T-helper 2 cell treated with Interferon-gamma antibody and Interleukin-4, amounts not matched to agents 5 μg/mL and 100 μg/mL, for 36 hours (primary cell): ENCODE results near the gene SAP130.

Source experiments
- DNase-seq: peaks from one replicate; pipeline ENCODE4 v3.0.0; 2021; ENCODE audit warnings: low spot score
- H3K27ac Mint-ChIP-seq: one replicate; pipeline ENCODE4 v1.8.0; 2021; ENCODE audit warnings: mild to moderate bottlenecking, mixed read lengths
- H3K27me3 Mint-ChIP-seq: one replicate; pipeline ENCODE4 v1.8.0; 2021; ENCODE audit warnings: low read depth, mixed read lengths
- H3K36me3 Mint-ChIP-seq: one replicate; pipeline ENCODE4 v1.8.0; 2021; ENCODE audit warnings: low read depth, mixed read lengths
- H3K4me1 Mint-ChIP-seq: one replicate; pipeline ENCODE4 v1.8.0; 2021; ENCODE audit warnings: low read depth, mixed read lengths
- H3K4me3 Mint-ChIP-seq: one replicate; pipeline ENCODE4 v1.8.0; 2022; ENCODE audit warnings: mild to moderate bottlenecking, moderate library complexity, mixed read lengths
- H3K9me3 Mint-ChIP-seq: one replicate; pipeline ENCODE4 v1.8.0; 2021; ENCODE audit warnings: mixed read lengths

SAP130 gene

DNA sequence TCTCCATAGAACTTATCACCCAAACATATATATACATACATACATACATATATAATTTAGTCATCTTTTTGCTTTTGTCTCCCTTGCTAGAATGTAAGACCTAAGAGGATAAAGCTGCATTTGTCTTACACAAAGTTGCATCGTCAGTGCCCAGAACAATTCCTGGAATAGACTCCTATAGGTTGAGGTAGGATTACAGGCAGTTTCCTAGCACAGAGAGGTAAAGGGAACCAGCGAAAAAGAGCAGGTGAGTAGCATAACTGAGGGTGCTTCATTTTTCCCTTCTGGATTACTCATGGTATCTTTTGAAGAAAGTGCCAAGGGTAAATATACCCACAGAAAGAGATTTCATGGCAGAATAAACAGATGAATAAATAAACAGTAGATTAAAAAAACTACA lies 74.0 kb downstream of the SAP130 start:
- H3K9me3 Mint-ChIP-seq, result no peaks in the 10 kb centered on the region
- H3K27me3 Mint-ChIP-seq, result no peaks in the 10 kb centered on the region
- no peak overlapping the region for H3K27ac Mint-ChIP-seq
- peaks cover 9% of the 10 kb centered on the region for H3K4me1 Mint-ChIP-seq
- DNase-seq, result no peak
- H3K4me3 Mint-ChIP-seq, result no peak overlapping the region
- peaks cover 32% of the 10 kb centered on the region for H3K36me3 Mint-ChIP-seq

DNA sequence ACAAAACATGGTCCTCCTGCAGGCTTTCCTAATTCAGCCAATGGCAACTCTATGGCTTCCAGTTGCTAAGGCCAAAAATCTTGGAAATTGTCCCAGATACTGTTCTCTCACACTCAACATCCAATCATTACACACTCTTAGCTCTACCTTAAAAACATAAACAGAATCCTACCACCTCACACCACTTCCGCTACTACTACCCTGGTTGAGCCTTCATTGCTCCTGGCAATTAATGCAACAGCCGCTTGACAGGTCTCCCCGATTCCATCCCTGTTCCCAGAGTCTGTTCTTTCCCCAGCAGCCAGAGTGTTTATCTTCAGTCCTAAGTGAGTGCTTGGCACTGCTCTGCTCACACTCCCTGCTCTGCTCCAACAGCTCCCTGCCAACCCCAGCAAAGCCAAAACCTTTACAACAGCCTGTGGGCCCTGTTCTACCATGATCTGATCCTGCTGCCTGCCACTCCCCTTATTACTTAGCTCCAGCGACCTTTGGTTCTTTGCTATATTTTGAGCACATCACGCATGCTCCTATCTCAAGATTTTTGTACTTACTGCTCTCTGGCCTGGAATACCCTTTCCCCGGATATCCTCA lies 74.6 kb downstream of the SAP130 start:
- no peak overlapping the region for H3K27ac Mint-ChIP-seq
- no peak for DNase-seq
- H3K9me3 Mint-ChIP-seq, result no peaks in the 10 kb centered on the region
- no peak overlapping the region for H3K4me3 Mint-ChIP-seq
- no peaks in the 10 kb centered on the region for H3K27me3 Mint-ChIP-seq
- peaks cover 33% of the 10 kb centered on the region for H3K36me3 Mint-ChIP-seq
- peaks cover 9% of the 10 kb centered on the region for H3K4me1 Mint-ChIP-seq

DNA sequence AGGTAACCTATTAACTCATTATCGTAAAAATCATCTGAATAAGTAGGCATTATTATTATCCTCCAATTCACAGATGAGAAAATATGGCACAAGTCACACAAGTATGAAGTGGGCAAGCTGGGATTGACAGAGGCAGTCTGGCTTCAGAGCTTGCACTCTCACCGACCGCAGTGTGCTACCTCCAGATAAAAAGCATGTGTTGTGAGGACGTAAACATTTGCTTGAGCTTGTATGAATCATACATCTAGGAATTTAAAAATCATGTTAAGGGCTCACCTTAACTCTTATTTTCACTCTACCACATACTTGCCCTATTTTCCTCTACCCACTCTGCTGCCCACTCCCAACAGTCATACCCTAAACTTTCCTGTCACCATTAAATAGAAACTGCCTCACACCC lies 76.8 kb downstream of the SAP130 start:
- DNase-seq, result no peak

DNA sequence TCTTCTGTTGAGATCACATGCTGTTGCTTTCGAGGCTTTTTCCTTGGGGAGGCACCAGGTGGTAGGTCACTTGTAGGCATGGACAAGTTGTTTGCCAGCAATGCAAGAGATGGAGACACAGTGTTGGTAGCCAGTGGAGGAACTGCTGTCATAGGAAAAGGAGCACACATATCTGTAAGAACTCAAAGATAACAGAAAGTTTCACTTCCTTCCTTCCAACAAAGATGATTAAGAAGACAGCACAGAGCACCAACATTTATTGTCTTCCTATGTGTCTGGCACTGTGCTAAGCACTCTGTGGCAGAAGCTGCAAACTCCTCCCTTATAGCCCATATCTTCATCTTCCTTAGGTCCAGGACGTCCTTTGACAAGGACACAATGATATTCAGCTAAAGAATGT lies 77.6 kb downstream of the SAP130 start:
- H3K36me3 Mint-ChIP-seq, result peaks cover 43% of the 10 kb centered on the region
- peaks cover 9% of the 10 kb centered on the region for H3K4me1 Mint-ChIP-seq
- DNase-seq, result no peak
- peak overlapping the region; percentile 49 for H3K27ac Mint-ChIP-seq
- H3K4me3 Mint-ChIP-seq, result no peak overlapping the region
- H3K9me3 Mint-ChIP-seq, result no peaks in the 10 kb centered on the region
- no peaks in the 10 kb centered on the region for H3K27me3 Mint-ChIP-seq

More for the DNA sequence above, 76.8 kb downstream of the SAP130 start:
- Mint-ChIP-seq H3K4me1 (peaks cover 9% of the 10 kb centered on the region), H3K27me3 (no peaks in the 10 kb centered on the region), H3K36me3 (peaks cover 39% of the 10 kb centered on the region), H3K9me3 (no peaks in the 10 kb centered on the region), H3K27ac (no peak overlapping the region), H3K4me3 (no peak overlapping the region)

DNA sequence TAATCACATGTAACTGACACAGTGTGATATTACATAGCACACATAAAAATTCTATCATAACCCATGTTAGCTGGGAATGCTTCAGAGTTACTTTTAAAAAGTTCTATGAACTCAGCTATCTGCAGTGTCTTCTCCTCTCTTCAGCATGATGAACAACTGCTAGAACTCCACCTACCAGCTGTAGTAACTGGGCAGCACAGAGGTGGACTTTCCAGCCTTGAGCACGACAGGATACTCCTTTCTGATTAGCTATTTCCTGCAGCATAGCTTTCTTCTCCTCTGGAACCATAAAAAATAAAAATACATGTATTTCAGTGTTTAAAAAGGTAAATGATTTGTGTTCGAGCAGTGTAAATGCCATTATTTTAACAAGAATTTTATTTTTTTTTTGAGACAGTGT lies 82.6 kb downstream of the SAP130 start:
- no peak overlapping the region for H3K4me3 Mint-ChIP-seq
- H3K9me3 Mint-ChIP-seq, result no peaks in the 10 kb centered on the region
- H3K4me1 Mint-ChIP-seq, result peaks cover 3% of the 10 kb centered on the region
- DNase-seq, result no peak
- no peak overlapping the region for H3K27ac Mint-ChIP-seq
- H3K27me3 Mint-ChIP-seq, result no peaks in the 10 kb centered on the region
- H3K36me3 Mint-ChIP-seq, result peaks cover 57% of the 10 kb centered on the region

DNA sequence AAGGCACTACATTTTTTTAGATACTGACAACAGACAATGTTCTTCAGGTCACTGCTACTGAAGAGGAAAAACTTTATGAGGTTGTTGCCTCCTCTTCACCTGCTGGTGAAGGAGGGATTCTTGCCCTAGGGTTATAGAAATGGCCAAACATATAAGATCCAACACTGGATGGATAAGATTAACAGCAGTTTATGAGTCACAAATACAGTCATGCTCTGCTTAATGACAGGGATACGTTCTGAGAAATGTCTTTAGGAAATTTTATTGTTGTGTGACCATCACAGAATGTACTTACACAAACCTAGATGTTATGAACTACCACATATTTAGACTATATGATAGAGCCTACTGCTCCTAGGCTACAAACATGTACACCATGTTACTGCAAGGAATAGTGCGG lies 84.7 kb downstream of the SAP130 start:
- H3K27me3 Mint-ChIP-seq, result no peaks in the 10 kb centered on the region
- H3K4me1 Mint-ChIP-seq, result no peaks in the 10 kb centered on the region
- no peak for DNase-seq
- H3K36me3 Mint-ChIP-seq, result peaks cover 42% of the 10 kb centered on the region
- H3K27ac Mint-ChIP-seq, result no peak overlapping the region
- H3K9me3 Mint-ChIP-seq, result no peaks in the 10 kb centered on the region
- no peak overlapping the region for H3K4me3 Mint-ChIP-seq

DNA sequence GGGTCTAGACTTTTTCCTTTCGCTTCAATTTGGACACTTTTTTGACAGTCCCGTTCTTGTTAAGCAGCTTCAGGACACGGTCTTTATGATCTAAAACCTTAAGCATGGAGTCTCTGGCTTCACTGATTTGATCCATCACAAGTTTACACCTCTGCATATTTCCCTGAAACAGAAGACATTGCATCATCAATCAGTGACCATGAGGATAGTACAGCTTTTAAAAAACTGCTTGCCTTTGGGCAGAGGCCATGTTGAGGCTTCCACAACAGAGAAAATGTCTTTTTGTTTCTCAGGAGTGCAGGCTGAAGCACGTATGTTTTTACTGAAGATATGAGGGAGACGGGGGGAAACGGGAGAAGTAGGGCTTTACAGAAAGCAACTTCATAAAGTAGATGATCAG lies 85.9 kb downstream of the SAP130 start:
- Mint-ChIP-seq H3K36me3 (peaks cover 36% of the 10 kb centered on the region), H3K9me3 (no peaks in the 10 kb centered on the region), H3K27ac (no peak overlapping the region), H3K4me3 (no peak overlapping the region), H3K4me1 (no peaks in the 10 kb centered on the region), H3K27me3 (no peaks in the 10 kb centered on the region)
- no peak for DNase-seq

DNA sequence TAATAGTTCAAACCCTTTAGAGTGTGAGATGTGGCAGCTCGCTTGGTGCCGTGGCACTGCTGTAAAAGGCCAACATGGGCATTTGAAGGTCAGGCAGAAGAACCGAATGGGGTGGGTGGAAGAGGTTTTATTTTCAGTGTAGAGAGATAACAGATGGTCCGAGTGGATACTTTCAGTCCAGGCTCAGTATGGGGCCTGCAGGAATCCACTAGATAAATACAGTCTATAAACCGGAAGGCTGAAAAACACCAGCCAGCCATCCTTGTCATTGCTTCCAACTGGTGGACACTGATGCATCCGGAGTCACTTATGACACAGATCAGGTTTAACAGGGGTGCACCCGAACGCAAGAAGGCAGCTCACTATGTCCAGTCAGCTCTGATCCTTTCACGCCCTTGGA lies 86.4 kb downstream of the SAP130 start:
- H3K27ac Mint-ChIP-seq, result no peak overlapping the region
- H3K27me3 Mint-ChIP-seq, result no peaks in the 10 kb centered on the region
- peaks cover 32% of the 10 kb centered on the region for H3K36me3 Mint-ChIP-seq
- DNase-seq, result no peak
- H3K4me3 Mint-ChIP-seq, result no peak overlapping the region
- H3K4me1 Mint-ChIP-seq, result no peaks in the 10 kb centered on the region
- H3K9me3 Mint-ChIP-seq, result no peaks in the 10 kb centered on the region

DNA sequence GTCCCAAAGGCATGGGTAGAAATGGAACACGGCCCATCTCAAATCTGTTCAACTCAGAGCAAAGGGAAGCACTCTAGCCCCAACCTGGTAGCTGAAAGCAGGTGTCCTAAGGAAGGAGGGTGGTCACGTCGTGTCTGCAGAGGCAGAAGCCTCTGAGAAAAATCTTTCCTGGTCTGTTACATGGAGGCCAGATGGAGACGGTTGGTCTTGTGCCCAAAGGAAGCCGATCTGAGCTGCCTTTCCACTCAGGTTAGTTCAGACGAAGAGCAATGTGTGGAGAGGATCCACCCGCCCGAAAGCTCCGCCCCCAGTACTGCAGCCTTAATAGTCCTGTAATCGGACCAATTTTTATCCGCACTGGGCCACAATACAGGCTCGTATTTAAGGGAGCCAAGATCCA lies 87.2 kb downstream of the SAP130 start:
- Mint-ChIP-seq H3K27ac (no peak overlapping the region), H3K36me3 (peaks cover 27% of the 10 kb centered on the region), H3K9me3 (no peaks in the 10 kb centered on the region), H3K27me3 (no peaks in the 10 kb centered on the region), H3K4me3 (no peak overlapping the region), H3K4me1 (no peaks in the 10 kb centered on the region)
- no peak for DNase-seq

DNA sequence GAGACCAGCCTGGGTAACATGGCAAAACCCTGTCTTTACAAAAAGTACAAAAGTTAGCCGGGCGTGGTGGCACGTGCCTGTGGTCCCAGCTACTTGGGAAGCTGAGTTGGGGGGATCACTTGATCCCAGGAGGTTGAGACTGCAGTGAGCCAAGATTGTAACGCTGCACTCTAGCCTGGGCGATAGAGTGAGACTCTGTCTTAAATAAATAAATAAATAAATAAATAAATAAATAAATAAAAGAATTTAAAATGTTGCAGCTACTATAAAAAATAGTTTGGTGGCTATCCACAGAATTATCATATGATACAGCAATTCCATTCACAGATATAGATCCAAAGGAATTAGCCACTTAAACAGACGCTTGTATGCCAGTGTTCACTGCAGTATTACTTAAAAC lies 92.5 kb downstream of the SAP130 start:
- peaks cover under 1% of the 10 kb centered on the region for H3K36me3 Mint-ChIP-seq
- H3K9me3 Mint-ChIP-seq, result no peaks in the 10 kb centered on the region
- H3K4me3 Mint-ChIP-seq, result no peak overlapping the region
- peaks cover 4% of the 10 kb centered on the region for H3K27me3 Mint-ChIP-seq
- DNase-seq, result no peak
- no peak overlapping the region for H3K27ac Mint-ChIP-seq
- H3K4me1 Mint-ChIP-seq, result no peaks in the 10 kb centered on the region

DNA sequence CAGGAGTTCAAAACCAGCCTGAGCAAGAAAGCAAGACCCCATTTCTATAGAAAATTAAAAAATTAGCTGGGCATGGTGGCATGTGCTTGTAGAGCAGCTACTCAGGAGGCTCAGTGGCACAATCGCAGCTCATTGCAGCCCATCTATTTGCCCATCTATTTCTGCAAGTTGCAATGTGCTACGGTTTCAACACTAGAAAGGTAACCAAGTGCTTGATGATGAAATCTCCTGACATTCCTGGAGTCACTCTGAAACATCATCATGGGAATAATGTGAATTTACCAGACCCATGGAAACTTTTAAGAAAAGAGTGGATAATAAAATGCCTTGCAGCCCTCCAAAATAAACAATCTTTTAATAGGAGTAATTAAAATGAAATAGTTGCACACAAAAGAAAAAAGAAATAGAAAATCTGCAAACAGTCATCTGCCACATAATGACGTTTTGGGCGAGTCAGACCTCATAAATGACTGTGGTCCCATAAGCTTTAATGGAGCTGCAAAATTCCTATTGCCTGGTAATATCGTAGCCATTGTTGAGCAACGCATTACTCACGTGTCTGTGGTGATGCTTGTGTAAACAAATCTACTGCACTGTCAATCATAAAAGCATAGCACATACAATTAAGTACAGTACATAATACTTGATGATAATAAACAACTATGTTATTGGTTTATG lies 95.5 kb downstream of the SAP130 start:
- Mint-ChIP-seq H3K9me3 (no peaks in the 10 kb centered on the region), H3K36me3 (no peaks in the 10 kb centered on the region), H3K4me3 (no peak overlapping the region), H3K27ac (no peak overlapping the region), H3K4me1 (peaks cover 2% of the 10 kb centered on the region), H3K27me3 (peaks cover 6% of the 10 kb centered on the region)
- no peak for DNase-seq

DNA sequence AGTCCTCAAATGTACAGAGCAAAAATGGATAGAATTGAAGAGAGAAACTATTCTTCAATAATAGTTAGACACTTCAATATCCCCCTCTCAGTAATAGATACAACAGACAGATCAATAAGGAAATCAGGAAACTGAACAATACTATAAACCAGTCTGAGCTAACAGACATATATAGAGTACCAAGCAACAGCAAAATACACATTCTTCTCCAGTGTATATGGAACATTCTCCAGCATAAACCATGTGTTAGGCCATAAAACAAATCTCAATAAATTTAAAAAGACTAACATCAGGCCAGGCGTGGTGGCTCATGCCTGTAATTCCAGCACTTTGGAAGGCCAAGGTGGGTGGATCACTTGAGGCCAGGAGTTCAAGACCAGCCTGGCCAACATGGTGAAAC lies 98.4 kb downstream of the SAP130 start:
- Mint-ChIP-seq H3K9me3 (no peaks in the 10 kb centered on the region), H3K4me1 (peaks cover 2% of the 10 kb centered on the region), H3K36me3 (no peaks in the 10 kb centered on the region), H3K27me3 (peaks cover 6% of the 10 kb centered on the region), H3K27ac (no peak overlapping the region), H3K4me3 (no peak overlapping the region)
- DNase-seq, result no peak

DNA sequence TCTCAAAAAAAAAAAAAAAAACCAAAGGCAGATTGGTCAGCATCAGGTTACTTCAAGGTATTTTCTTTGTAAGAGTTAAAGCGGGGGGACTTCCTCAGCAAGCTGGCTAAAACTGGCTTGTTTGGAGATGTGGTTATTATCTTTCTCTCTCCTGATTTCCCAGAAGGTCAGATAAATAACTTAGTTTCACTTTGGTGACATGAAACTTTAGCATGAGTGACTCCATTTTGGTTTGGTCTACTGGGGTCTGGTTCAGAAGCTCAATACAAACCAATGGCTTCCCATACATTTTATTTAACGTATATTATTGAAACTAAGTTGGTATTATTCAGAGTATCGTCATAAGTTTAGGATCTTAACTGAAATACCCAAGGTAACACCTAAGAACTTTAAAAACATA lies 100.5 kb downstream of the SAP130 start:
- Mint-ChIP-seq H3K4me3 (no peak overlapping the region), H3K27me3 (peaks cover 2% of the 10 kb centered on the region), H3K9me3 (no peaks in the 10 kb centered on the region), H3K4me1 (peaks cover 2% of the 10 kb centered on the region), H3K27ac (no peak overlapping the region), H3K36me3 (no peaks in the 10 kb centered on the region)
- no peak for DNase-seq

DNA sequence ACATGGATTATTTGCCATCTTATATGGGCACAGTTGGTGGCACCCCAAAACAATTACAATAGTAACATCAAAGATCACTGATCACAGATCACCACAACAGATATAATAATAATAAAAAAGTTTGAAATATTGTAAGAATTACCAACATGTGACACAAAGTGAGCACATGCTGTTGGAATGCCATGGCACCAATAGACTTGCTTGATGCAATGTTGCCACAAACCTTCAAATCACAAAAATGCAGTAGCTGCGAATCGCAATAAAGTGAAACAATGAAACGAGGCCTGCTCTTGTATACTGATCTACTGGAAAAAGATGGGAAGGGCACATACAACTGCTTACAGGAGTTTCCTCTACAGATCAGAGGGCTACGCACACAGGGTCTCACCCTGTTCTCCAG lies 109.9 kb downstream of the SAP130 start:
- Mint-ChIP-seq H3K27me3 (peaks cover 6% of the 10 kb centered on the region), H3K9me3 (no peaks in the 10 kb centered on the region), H3K36me3 (no peaks in the 10 kb centered on the region), H3K4me3 (no peak overlapping the region), H3K27ac (no peak overlapping the region), H3K4me1 (no peaks in the 10 kb centered on the region)
- no peak for DNase-seq
